Fibroblast of lung (primary cell): ENCODE results near the gene ZBTB42. TPM values are rescaled to one million over a fixed set of nuclear protein-coding genes. Genes with fewer than 3 reads are reported as not detected.

Source experiments
- DNase-seq, 2 donors: peaks; one replicate each; pipeline versions ENCODE4 v3.0.0 to v3.0.0-alpha.2; 2010; ENCODE audit warnings: low read depth in 2 of 2
- H2AFZ ChIP-seq: 2 replicates; pipeline ENCODE4 v1.5.1; 2012; ENCODE audit warnings: low read length, control low read depth, inconsistent platforms
- H3K27ac ChIP-seq: 2 replicates; pipeline ENCODE4 v1.5.1; 2011; ENCODE audit warnings: low read length, control low read depth; ENCODE audit not compliant: insufficient read depth
- H3K27me3 ChIP-seq: 2 replicates; pipeline ENCODE4 v1.5.1; 2011; ENCODE audit warnings: mild to moderate bottlenecking, low read length; ENCODE audit not compliant: control insufficient read depth, insufficient read depth
- H3K36me3 ChIP-seq: 2 replicates; pipeline ENCODE4 v1.5.1; 2011; ENCODE audit warnings: low read length; ENCODE audit not compliant: control insufficient read depth, insufficient read depth
- H3K4me1 ChIP-seq: 2 replicates; pipeline ENCODE4 v1.5.1; 2011; ENCODE audit warnings: low read length; ENCODE audit not compliant: control insufficient read depth, insufficient read depth; ENCODE audit errors: extremely low read depth
- H3K4me2 ChIP-seq: 2 replicates; pipeline ENCODE4 v1.5.1; 2011; ENCODE audit warnings: low read length, control low read depth; ENCODE audit not compliant: insufficient read depth; ENCODE audit errors: extremely low read depth
- H3K4me3 ChIP-seq, 4 experiments: fragments of 200-600 bp in 1 of 4; sonication (generic) in 1 of 4; replicated peaks in 1 of 4; 2 replicates each; pipeline ENCODE4 v1.5.1; 2011 to 2016; ENCODE audit warnings: low read length in 4 of 4, low read depth in 3 of 4, mild to moderate bottlenecking in 3 of 4, control low read depth in 2 of 4, inconsistent platforms in 1 of 4, mixed read lengths in 1 of 4; ENCODE audit not compliant: insufficient read depth in 1 of 4; ENCODE audit errors: control extremely low read depth in 1 of 4
- H3K79me2 ChIP-seq: 2 replicates; pipeline ENCODE4 v1.5.1; 2012; ENCODE audit warnings: mild to moderate bottlenecking, low read length, inconsistent platforms; ENCODE audit not compliant: control insufficient read depth, insufficient read depth
- H3K9ac ChIP-seq: 2 replicates; pipeline ENCODE4 v1.5.1; 2011; ENCODE audit warnings: mild to moderate bottlenecking, low read length, control low read depth; ENCODE audit not compliant: insufficient read depth
- H3K9me3 ChIP-seq: 2 replicates; pipeline ENCODE4 v1.5.1; 2012; ENCODE audit warnings: low read depth, low read length; ENCODE audit not compliant: control insufficient read depth, insufficient read depth
- H4K20me1 ChIP-seq: 2 replicates; pipeline ENCODE4 v1.5.1; 2011; ENCODE audit warnings: low read length; ENCODE audit not compliant: control insufficient read depth, insufficient read depth; ENCODE audit errors: extremely low read depth
- EZH2 ChIP-seq: IDR thresholded peaks from 2 replicates; pipeline ENCODE4 v1.5.1; 2012; ENCODE audit warnings: low read length, control low read depth, mild to moderate bottlenecking; ENCODE audit errors: missing control alignments
- polyA plus RNA-seq, 2 donors: library from polyadenylated mRNA; depleted of rRNA in 1 of 2; stranded (reverse) in 1 of 2; unstranded in 1 of 2; fragments of >200 nt; gene quantifications; 2 replicates each; pipeline ENCODE4 v1.2.1, GENCODE V29; 2011 to 2012; ENCODE audit warnings: missing spikeins in 1 of 2
- total RNA-seq: library from RNA; depleted of rRNA; stranded (reverse); fragments of >200 nt; gene quantifications from 2 replicates; pipeline ENCODE4 v1.2.1, GENCODE V29; 2014
- TF ChIP-seq, protein P1 (sequence below), 2 donors: IDR thresholded peaks in 1 of 2; conservative IDR thresholded peaks in 1 of 2; 1 replicate in 1 of 2; 2 replicates in 1 of 2; pipeline ENCODE4 v1.5.1; 2011 to 2012; ENCODE audit warnings: low read length in 2 of 2, control low read depth in 1 of 2, inconsistent platforms in 1 of 2, low read depth in 1 of 2, mild to moderate bottlenecking in 1 of 2

Gene ZBTB42
- total and polyA plus RNA-seq, 2 donors (not counting 1 experiment from before 2014, with no cell fraction given), result 1.1 to 2.3 TPM

GRCh38 chr14:104821971-104822608 lies 21.2 kb downstream of the ZBTB42 start:
- H3K27ac ChIP-seq, result no peak overlapping the region

DNA sequence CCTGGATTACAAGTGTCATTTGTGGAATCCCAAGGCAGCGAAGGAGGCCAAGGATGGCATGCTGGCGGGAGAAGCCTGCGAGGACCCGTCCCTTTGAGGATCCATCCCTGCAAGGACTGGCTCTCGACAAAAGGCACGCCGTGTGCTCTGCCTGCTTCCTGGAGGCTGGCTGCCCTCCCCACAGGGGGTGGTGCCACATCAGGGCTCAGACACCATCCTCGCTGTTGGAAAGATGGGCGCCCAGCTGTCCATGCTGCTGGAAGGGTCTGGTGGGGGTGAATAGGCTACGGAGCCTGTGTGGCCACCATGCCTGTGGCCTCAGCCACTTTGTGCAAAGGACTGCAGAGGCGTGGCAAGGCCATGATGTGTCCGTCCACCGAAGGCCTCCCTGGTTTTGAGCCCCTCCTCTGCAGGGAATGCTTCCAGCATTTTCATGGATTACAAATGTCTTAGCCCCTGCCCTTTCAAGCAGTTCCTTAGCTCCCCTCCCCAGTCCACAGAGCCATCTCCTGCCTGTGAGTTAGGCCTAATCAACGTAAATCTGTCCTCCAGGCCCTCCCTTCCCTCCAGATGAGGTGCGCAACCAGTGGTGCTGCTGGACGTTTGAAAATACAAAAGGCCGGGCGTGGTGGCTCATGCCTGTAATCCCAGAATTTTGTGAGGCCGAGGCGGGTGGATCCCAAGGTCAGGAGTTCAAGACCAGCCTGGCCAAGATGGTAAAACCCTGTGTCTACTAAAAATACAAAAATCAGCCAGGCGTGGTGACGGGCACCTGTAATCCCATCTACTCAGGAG lies 22.1 kb downstream of the ZBTB42 start:
- no peaks in the 10 kb centered on the region for H3K27me3 ChIP-seq
- DNase-seq, result no peak

More at GRCh38 chr14:104821971-104822608, 21.2 kb downstream of the ZBTB42 start:
- Histone ChIP-seq H3K4me3 (no peak overlapping the region), H2AFZ (no peak overlapping the region), H3K9ac (no peak overlapping the region), H3K79me2 (no peaks in the 10 kb centered on the region), H3K4me1 (peaks cover 6% of the 10 kb centered on the region), H4K20me1 (no peaks in the 10 kb centered on the region), H3K36me3 (no peaks in the 10 kb centered on the region), H3K4me2 (no peak overlapping the region), H3K9me3 (no peaks in the 10 kb centered on the region), H3K27me3 (no peaks in the 10 kb centered on the region)
- TF ChIP-seq, protein P1, sequence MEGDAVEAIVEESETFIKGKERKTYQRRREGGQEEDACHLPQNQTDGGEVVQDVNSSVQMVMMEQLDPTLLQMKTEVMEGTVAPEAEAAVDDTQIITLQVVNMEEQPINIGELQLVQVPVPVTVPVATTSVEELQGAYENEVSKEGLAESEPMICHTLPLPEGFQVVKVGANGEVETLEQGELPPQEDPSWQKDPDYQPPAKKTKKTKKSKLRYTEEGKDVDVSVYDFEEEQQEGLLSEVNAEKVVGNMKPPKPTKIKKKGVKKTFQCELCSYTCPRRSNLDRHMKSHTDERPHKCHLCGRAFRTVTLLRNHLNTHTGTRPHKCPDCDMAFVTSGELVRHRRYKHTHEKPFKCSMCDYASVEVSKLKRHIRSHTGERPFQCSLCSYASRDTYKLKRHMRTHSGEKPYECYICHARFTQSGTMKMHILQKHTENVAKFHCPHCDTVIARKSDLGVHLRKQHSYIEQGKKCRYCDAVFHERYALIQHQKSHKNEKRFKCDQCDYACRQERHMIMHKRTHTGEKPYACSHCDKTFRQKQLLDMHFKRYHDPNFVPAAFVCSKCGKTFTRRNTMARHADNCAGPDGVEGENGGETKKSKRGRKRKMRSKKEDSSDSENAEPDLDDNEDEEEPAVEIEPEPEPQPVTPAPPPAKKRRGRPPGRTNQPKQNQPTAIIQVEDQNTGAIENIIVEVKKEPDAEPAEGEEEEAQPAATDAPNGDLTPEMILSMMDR (conservative IDR thresholded peaks at IDR 0.05 in 1 of 2, IDR thresholded peaks at IDR 0.05 in 1 of 2; ENCODE audit: low read depth in 1 of 2, low read length in 2 of 2), result no peak
- TF ChIP-seq EZH2, result no peak
- no peak for DNase-seq

More for the DNA sequence above, 22.1 kb downstream of the ZBTB42 start:
- Histone ChIP-seq H4K20me1 (no peaks in the 10 kb centered on the region), H3K4me3 (no peak overlapping the region), H3K4me2 (no peak overlapping the region), H3K36me3 (no peaks in the 10 kb centered on the region), H3K27ac (no peak overlapping the region), H3K9ac (no peak overlapping the region), H3K4me1 (peaks cover 7% of the 10 kb centered on the region), H3K9me3 (no peaks in the 10 kb centered on the region), H2AFZ (no peak overlapping the region), H3K79me2 (no peaks in the 10 kb centered on the region)
- TF ChIP-seq EZH2, result no peak
- TF ChIP-seq, protein P1 (conservative IDR thresholded peaks at IDR 0.05 in 1 of 2, IDR thresholded peaks at IDR 0.05 in 1 of 2; ENCODE audit: low read depth in 1 of 2, low read length in 2 of 2), result no peak
